ENCODE measurements around the gene TMEM234.

Gene TMEM234

GRCh38 chr1:32179443-32180185 lies 42.5 kb downstream of the TMEM234 start, which contains the start of gene TXLNA:
TXLNA (plus strand) TSS chr1:32179675; CDS start chr1:32180346, 671 bp downstream.
- Histone ChIP-seq H3K27ac (ENCODE audit: insufficient read depth, low read length, poor library complexity, severe bottlenecking) (peak within 1 kb of the TSS; percentile 82), H3K4me3 (ENCODE audit: insufficient read depth, low read depth, low read length, poor library complexity, severe bottlenecking) (peak within 1 kb of the TSS; percentile 78), H3K27me3 (replicated peaks; ENCODE audit: control insufficient read depth, insufficient read depth, low read length, poor library complexity, severe bottlenecking) (no peaks in the 10 kb centered on the region), H3K36me3 (ENCODE audit: control insufficient read depth, insufficient read depth, low read length) (peaks cover 19% of the 10 kb centered on the region), H3K4me1 (ENCODE audit: control insufficient read depth, insufficient read depth, low read length, poor library complexity, severe bottlenecking) (peaks cover 20% of the 10 kb centered on the region), H3K9me3 (ENCODE audit: control insufficient read depth, low read length) (no peaks in the 10 kb centered on the region)
- DNase-seq, result peak; percentile 79 to 83 (median 80)

- peaks cover 14% of the 10 kb centered on the region for H3K36me3 ChIP-seq (ENCODE audit: control insufficient read depth, insufficient read depth, low read length)
These were observed 43.0 kb downstream of the TMEM234 start for GRCh38 chr1:32179193-32179442.

GRCh38 chr1:32178380-32179192 lies 43.6 kb downstream of the TMEM234 start:
- H3K4me3 ChIP-seq (ENCODE audit: insufficient read depth, low read depth, low read length, poor library complexity, severe bottlenecking), result no peak overlapping the region
- no peaks in the 10 kb centered on the region for H3K27me3 ChIP-seq (replicated peaks; ENCODE audit: control insufficient read depth, insufficient read depth, low read length, poor library complexity, severe bottlenecking)
- peaks cover 20% of the 10 kb centered on the region for H3K4me1 ChIP-seq (ENCODE audit: control insufficient read depth, insufficient read depth, low read length, poor library complexity, severe bottlenecking)
- peaks cover 9% of the 10 kb centered on the region for H3K36me3 ChIP-seq (ENCODE audit: control insufficient read depth, insufficient read depth, low read length)
- H3K9me3 ChIP-seq (ENCODE audit: control insufficient read depth, low read length), result no peaks in the 10 kb centered on the region
- H3K27ac ChIP-seq (ENCODE audit: insufficient read depth, low read length, poor library complexity, severe bottlenecking), result peak overlapping the region; percentile 82
- no peak for DNase-seq

More at GRCh38 chr1:32179193-32179442, 43.0 kb downstream of the TMEM234 start:
- Histone ChIP-seq H3K27ac (ENCODE audit: insufficient read depth, low read length, poor library complexity, severe bottlenecking) (peak overlapping the region; percentile 82), H3K4me3 (ENCODE audit: insufficient read depth, low read depth, low read length, poor library complexity, severe bottlenecking) (peak overlapping the region; percentile 78), H3K27me3 (replicated peaks; ENCODE audit: control insufficient read depth, insufficient read depth, low read length, poor library complexity, severe bottlenecking) (no peaks in the 10 kb centered on the region), H3K4me1 (ENCODE audit: control insufficient read depth, insufficient read depth, low read length, poor library complexity, severe bottlenecking) (peaks cover 20% of the 10 kb centered on the region), H3K9me3 (ENCODE audit: control insufficient read depth, low read length) (no peaks in the 10 kb centered on the region)
- DNase-seq, result no peak

- Histone ChIP-seq H3K9me3 (ENCODE audit: control insufficient read depth, low read length) (no peaks in the 10 kb centered on the region), H3K27me3 (replicated peaks; ENCODE audit: control insufficient read depth, insufficient read depth, low read length, poor library complexity, severe bottlenecking) (no peaks in the 10 kb centered on the region), H3K27ac (ENCODE audit: insufficient read depth, low read length, poor library complexity, severe bottlenecking) (no peak overlapping the region), H3K36me3 (ENCODE audit: control insufficient read depth, insufficient read depth, low read length) (peaks cover 37% of the 10 kb centered on the region), H3K4me3 (ENCODE audit: insufficient read depth, low read depth, low read length, poor library complexity, severe bottlenecking) (no peak overlapping the region), H3K4me1 (ENCODE audit: control insufficient read depth, insufficient read depth, low read length, poor library complexity, severe bottlenecking) (no peaks in the 10 kb centered on the region)
- DNase-seq, result no peak
These were observed 49.4 kb downstream of the TMEM234 start for GRCh38 chr1:32172621-32173245.

GRCh38 chr1:32170991-32171390 lies 51.2 kb downstream of the TMEM234 start:
- Histone ChIP-seq H3K4me1 (ENCODE audit: control insufficient read depth, insufficient read depth, low read length, poor library complexity, severe bottlenecking) (no peaks in the 10 kb centered on the region), H3K9me3 (ENCODE audit: control insufficient read depth, low read length) (no peaks in the 10 kb centered on the region), H3K27me3 (replicated peaks; ENCODE audit: control insufficient read depth, insufficient read depth, low read length, poor library complexity, severe bottlenecking) (no peaks in the 10 kb centered on the region), H3K4me3 (ENCODE audit: insufficient read depth, low read depth, low read length, poor library complexity, severe bottlenecking) (no peak overlapping the region), H3K36me3 (ENCODE audit: control insufficient read depth, insufficient read depth, low read length) (peaks cover 47% of the 10 kb centered on the region), H3K27ac (ENCODE audit: insufficient read depth, low read length, poor library complexity, severe bottlenecking) (no peak overlapping the region)
- DNase-seq, result no peak

Measured in effector memory CD4-positive, alpha-beta T cell (primary cell).